ENCODE data around the gene PACS1. TPM values are rescaled to one million over a fixed set of nuclear protein-coding genes. Genes with fewer than 3 reads are reported as not detected.

The PACS1 gene
- total RNA-seq, 1 experiment from 2014 or later, result 91.8 TPM

- CTCF ChIA-PET, result no interaction called here
- BruUV-seq (replicated peaks), result no TSS peak
- TF ChIP-seq SIN3A (IDR thresholded peaks at IDR 0.05; ENCODE audit: borderline replicate concordance, insufficient read depth, low read depth, low read length) (no peak), CTCF (IDR thresholded peaks at IDR 0.05) (no peak), TCF7L2 (IDR thresholded peaks at IDR 0.05; ENCODE audit: low read depth, low read length) (no peak), POLR2AphosphoS5 (IDR thresholded peaks at IDR 0.05; ENCODE audit: low read depth, low read length) (no peak)
- TF ChIP-seq, protein P1, sequence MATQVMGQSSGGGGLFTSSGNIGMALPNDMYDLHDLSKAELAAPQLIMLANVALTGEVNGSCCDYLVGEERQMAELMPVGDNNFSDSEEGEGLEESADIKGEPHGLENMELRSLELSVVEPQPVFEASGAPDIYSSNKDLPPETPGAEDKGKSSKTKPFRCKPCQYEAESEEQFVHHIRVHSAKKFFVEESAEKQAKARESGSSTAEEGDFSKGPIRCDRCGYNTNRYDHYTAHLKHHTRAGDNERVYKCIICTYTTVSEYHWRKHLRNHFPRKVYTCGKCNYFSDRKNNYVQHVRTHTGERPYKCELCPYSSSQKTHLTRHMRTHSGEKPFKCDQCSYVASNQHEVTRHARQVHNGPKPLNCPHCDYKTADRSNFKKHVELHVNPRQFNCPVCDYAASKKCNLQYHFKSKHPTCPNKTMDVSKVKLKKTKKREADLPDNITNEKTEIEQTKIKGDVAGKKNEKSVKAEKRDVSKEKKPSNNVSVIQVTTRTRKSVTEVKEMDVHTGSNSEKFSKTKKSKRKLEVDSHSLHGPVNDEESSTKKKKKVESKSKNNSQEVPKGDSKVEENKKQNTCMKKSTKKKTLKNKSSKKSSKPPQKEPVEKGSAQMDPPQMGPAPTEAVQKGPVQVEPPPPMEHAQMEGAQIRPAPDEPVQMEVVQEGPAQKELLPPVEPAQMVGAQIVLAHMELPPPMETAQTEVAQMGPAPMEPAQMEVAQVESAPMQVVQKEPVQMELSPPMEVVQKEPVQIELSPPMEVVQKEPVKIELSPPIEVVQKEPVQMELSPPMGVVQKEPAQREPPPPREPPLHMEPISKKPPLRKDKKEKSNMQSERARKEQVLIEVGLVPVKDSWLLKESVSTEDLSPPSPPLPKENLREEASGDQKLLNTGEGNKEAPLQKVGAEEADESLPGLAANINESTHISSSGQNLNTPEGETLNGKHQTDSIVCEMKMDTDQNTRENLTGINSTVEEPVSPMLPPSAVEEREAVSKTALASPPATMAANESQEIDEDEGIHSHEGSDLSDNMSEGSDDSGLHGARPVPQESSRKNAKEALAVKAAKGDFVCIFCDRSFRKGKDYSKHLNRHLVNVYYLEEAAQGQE (IDR thresholded peaks at IDR 0.05; ENCODE audit: insufficient read depth in 1 of 2, low read depth in 2 of 2, low read length in 1 of 2), result no peak
- no peaks in the 10 kb centered on the region for H3K36me3 ChIP-seq (ENCODE audit: control insufficient read depth, insufficient read depth, low read length)
- in situ Hi-C loops (cut with HindIII; ENCODE audit: low pct_unique_long_range_greater_than_20kb, low sequenced_read_pairs), result no loop called here
- no peaks in the 10 kb centered on the region for H3K27me3 ChIP-seq (ENCODE audit: control insufficient read depth, insufficient read depth, low read length)
- POLR2A ChIA-PET, result no interaction called here
- no peak overlapping the region for H3K4me3 ChIP-seq (ENCODE audit: low read depth in 2 of 2, low read length in 2 of 2)
- intact Hi-C loops (cut with micrococcal nuclease; ENCODE audit: unreplicated experiment), result no loop called here
- no peaks in the 10 kb centered on the region for H3K9me3 ChIP-seq (ENCODE audit: control insufficient read depth, insufficient read depth, low read depth, low read length)
- DNase-seq (ENCODE audit: low read depth, low spot score) (no peak), ATAC-seq (no peak)
- peaks cover 60% of the 10 kb centered on the region for H3K4me1 ChIP-seq (ENCODE audit: control insufficient read depth, insufficient read depth, low read length)
- peak overlapping the region; percentile 58 for H3K27ac ChIP-seq (ENCODE audit: low read length)
Observed at GRCh38 chr11:66121466-66121865, 51.4 kb downstream of the PACS1 start.

DNA sequence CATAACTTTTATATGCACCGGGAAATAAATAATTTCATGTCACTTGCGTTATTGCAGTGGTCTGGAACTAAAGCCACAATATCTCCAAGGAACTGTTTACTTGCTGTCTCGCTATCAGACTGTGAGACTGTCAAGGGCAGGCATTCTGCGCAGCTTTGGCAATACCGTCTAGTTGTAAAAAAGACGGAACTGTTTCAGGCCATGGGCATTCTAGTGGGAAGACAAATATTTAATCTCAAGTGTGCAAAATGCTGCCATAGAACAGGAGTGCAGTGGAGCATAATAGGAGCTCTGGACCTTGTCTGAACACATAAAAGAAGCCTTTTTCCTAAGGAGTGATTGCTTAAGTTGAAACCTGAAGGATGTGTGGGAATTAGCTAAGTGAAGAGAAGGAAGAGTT lies 53.8 kb downstream of the PACS1 start:
- no peak for DNase-seq (ENCODE audit: low read depth, low spot score)
- no peak for TF ChIP-seq TCF7L2 (IDR thresholded peaks at IDR 0.05; ENCODE audit: low read depth, low read length)
- no peak for TF ChIP-seq POLR2AphosphoS5 (IDR thresholded peaks at IDR 0.05; ENCODE audit: low read depth, low read length)
- TF ChIP-seq, protein P1 (IDR thresholded peaks at IDR 0.05; ENCODE audit: insufficient read depth in 1 of 2, low read depth in 2 of 2, low read length in 1 of 2), result no peak
- no peak for TF ChIP-seq CTCF (IDR thresholded peaks at IDR 0.05)
- no peak for TF ChIP-seq SIN3A (IDR thresholded peaks at IDR 0.05; ENCODE audit: borderline replicate concordance, insufficient read depth, low read depth, low read length)
- ATAC-seq, result peak; percentile 53
- Histone ChIP-seq H3K4me3 (ENCODE audit: low read depth in 2 of 2, low read length in 2 of 2) (no peak overlapping the region), H3K27me3 (ENCODE audit: control insufficient read depth, insufficient read depth, low read length) (no peaks in the 10 kb centered on the region), H3K4me1 (ENCODE audit: control insufficient read depth, insufficient read depth, low read length) (peaks cover 64% of the 10 kb centered on the region), H3K27ac (ENCODE audit: low read length) (peak overlapping the region; percentile 91), H3K9me3 (ENCODE audit: control insufficient read depth, insufficient read depth, low read depth, low read length) (no peaks in the 10 kb centered on the region), H3K36me3 (ENCODE audit: control insufficient read depth, insufficient read depth, low read length) (no peaks in the 10 kb centered on the region)
- POLR2A ChIA-PET, result interaction anchor here (0.7 kb wide), 1 partner anchor 69 kb away, joined by 5 read pairs; no protein-coding TSS in a partner anchor
- CTCF ChIA-PET, result interaction anchor here (0.6 kb wide), 1 partner anchor 39 kb away, joined by 3 read pairs; no protein-coding TSS in a partner anchor
- no TSS peak for BruUV-seq (replicated peaks)
- in situ Hi-C loops (cut with HindIII; ENCODE audit: low pct_unique_long_range_greater_than_20kb, low sequenced_read_pairs) (no loop called here), intact Hi-C loops (cut with micrococcal nuclease; ENCODE audit: unreplicated experiment) (no loop called here)

All from Panc1 (cell line).